Endothelial cell of umbilical vein (primary cell): ENCODE measurements around the gene SUN3. TPM values are rescaled to one million over a fixed set of nuclear protein-coding genes. Genes with fewer than 3 reads are reported as not detected.

ENCODE experiments used
- BruUV-seq: library from RNA; stranded (reverse); fragments of 400-500 nt; replicated peaks from 2 replicates; lab custom pipeline; 2021; lab: Mats Ljungman, UMichigan
- CTCF ChIA-PET: fragments of 300-600, 350-600 bp; sonication (Branson Sonifier 250); formaldehyde crosslinking; loops from one replicate; lab custom pipeline; 2021; ENCODE audit warnings: antibody characterized with exemption, inconsistent platforms; lab: Charles Lee
- POLR2A ChIA-PET: fragments of 300-600, 350-600 bp; sonication (Branson Sonifier 250); formaldehyde crosslinking; loops from one replicate; lab custom pipeline; 2021; ENCODE audit warnings: antibody characterized with exemption, inconsistent platforms; lab: Charles Lee
- DNase-seq: peaks from one replicate; pipeline ENCODE4 v3.0.0-alpha.2; 2011; ENCODE audit warnings: low read depth, low spot score
- FAIRE-seq: peaks from 2 replicates; lab custom pipeline; 2011; peaks lifted over from hg19 to GRCh38; lab: Jason Lieb, UNC
- H2AFZ ChIP-seq: 2 replicates; pipeline ENCODE4 v1.6.0; 2012; ENCODE audit warnings: low read depth, low read length, control low read depth, inconsistent platforms
- H3K27ac ChIP-seq: 2 replicates; pipeline ENCODE4 v1.5.1; 2011; ENCODE audit warnings: low read depth, mild to moderate bottlenecking, control low read depth, low read length, moderate library complexity; ENCODE audit not compliant: insufficient read depth
- H3K27me3 ChIP-seq, 2 experiments: 2 replicates each; pipeline versions ENCODE4 v1.6.0 to v1.6.1; 2011; ENCODE audit warnings: low read length in 2 of 2, mixed read lengths in 1 of 2; ENCODE audit not compliant: control insufficient read depth in 2 of 2, insufficient read depth in 2 of 2
- H3K36me3 ChIP-seq, 2 experiments: 2 replicates in 1 of 2; 3 replicates in 1 of 2; pipeline ENCODE4 v1.5.1; 2011; ENCODE audit warnings: low read length in 2 of 2, mild to moderate bottlenecking in 1 of 2, moderate library complexity in 1 of 2; ENCODE audit not compliant: control insufficient read depth in 2 of 2, insufficient read depth in 2 of 2; ENCODE audit errors: extremely low read depth in 1 of 2
- H3K4me1 ChIP-seq: 3 replicates; pipeline ENCODE4 v1.5.1; 2011; ENCODE audit warnings: mild to moderate bottlenecking, low read length; ENCODE audit not compliant: control insufficient read depth, insufficient read depth; ENCODE audit errors: extremely low read depth
- H3K4me2 ChIP-seq: 2 replicates; pipeline ENCODE4 v1.6.1; 2011; ENCODE audit warnings: low read length, control low read depth, mixed read lengths; ENCODE audit not compliant: insufficient read depth
- H3K4me3 ChIP-seq, 3 experiments: fragments of 200-600 bp in 1 of 3; sonication (generic), shearing (Covaris generic) in 1 of 3; replicated peaks in 1 of 3; 2 replicates each; pipeline ENCODE4 v1.5.1; 2011 to 2016; ENCODE audit warnings: control low read depth in 3 of 3, low read length in 3 of 3, mild to moderate bottlenecking in 2 of 3, inconsistent platforms in 1 of 3, low read depth in 1 of 3, moderate library complexity in 1 of 3; ENCODE audit not compliant: insufficient read depth in 1 of 3
- H3K79me2 ChIP-seq: 2 replicates; pipeline ENCODE4 v1.6.0; 2012; ENCODE audit warnings: low read length, inconsistent platforms; ENCODE audit not compliant: control insufficient read depth, insufficient read depth
- H3K9ac ChIP-seq: replicated peaks from 2 replicates; pipeline ENCODE3; 2011; ENCODE audit warnings: low read length, control low read depth; ENCODE audit not compliant: insufficient read depth; ENCODE audit errors: extremely low read depth
- H3K9me1 ChIP-seq: replicated peaks from 3 replicates; pipeline ENCODE4 v1.6.0; 2011; ENCODE audit warnings: mild to moderate bottlenecking, low read length; ENCODE audit not compliant: control insufficient read depth, insufficient read depth; ENCODE audit errors: extremely low read depth
- H3K9me3 ChIP-seq: replicated peaks from 2 replicates; pipeline ENCODE4 v1.5.1; 2012; ENCODE audit warnings: low read length, inconsistent platforms; ENCODE audit not compliant: control insufficient read depth, insufficient read depth
- H4K20me1 ChIP-seq: replicated peaks from 2 replicates; pipeline ENCODE3; 2011; ENCODE audit warnings: mild to moderate bottlenecking, low read length; ENCODE audit not compliant: control insufficient read depth, insufficient read depth; ENCODE audit errors: extremely low read depth
- CTCF ChIP-seq, 2 donors: IDR thresholded peaks; 1 replicate in 1 of 2; 2 replicates in 1 of 2; pipeline ENCODE4 v1.5.1; 2011; ENCODE audit warnings: low read length in 2 of 2, mild to moderate bottlenecking in 2 of 2, moderate library complexity in 2 of 2, control low read depth in 1 of 2, inconsistent platforms in 1 of 2, low read depth in 1 of 2; ENCODE audit not compliant: insufficient read depth in 1 of 2; ENCODE audit errors: extremely low read depth in 1 of 2
- EZH2 ChIP-seq: IDR thresholded peaks from 2 replicates; pipeline ENCODE4 v1.6.1; 2012; ENCODE audit warnings: borderline replicate concordance, low read depth, mild to moderate bottlenecking, moderate library complexity, low read length, inconsistent platforms; ENCODE audit not compliant: severe bottlenecking
- FOS ChIP-seq: IDR thresholded peaks from 2 replicates; pipeline ENCODE4 v1.6.1; 2011; ENCODE audit warnings: mild to moderate bottlenecking, low read length, moderate library complexity, borderline replicate concordance; ENCODE audit not compliant: insufficient read depth
- GATA2 ChIP-seq: IDR thresholded peaks from 2 replicates; pipeline ENCODE4 v1.7.0; 2011; ENCODE audit warnings: low read depth, mild to moderate bottlenecking, moderate library complexity, mixed read lengths, low read length; ENCODE audit not compliant: insufficient read length, insufficient read depth
- JUN ChIP-seq: IDR thresholded peaks from 2 replicates; pipeline ENCODE4 v1.6.1; 2011; ENCODE audit warnings: borderline replicate concordance, low read depth; ENCODE audit not compliant: insufficient read length, insufficient read depth
- MAX ChIP-seq: IDR thresholded peaks from 2 replicates; pipeline ENCODE4 v1.6.1; 2011; ENCODE audit not compliant: insufficient read depth, insufficient read length
- MYC ChIP-seq: IDR thresholded peaks from one replicate; pipeline ENCODE4 v1.6.1; 2011; ENCODE audit warnings: mild to moderate bottlenecking, low read depth, low read length
- POLR2A ChIP-seq: IDR thresholded peaks from 2 replicates; pipeline ENCODE4 v1.6.1; 2012; ENCODE audit warnings: low read depth, mild to moderate bottlenecking, control low read depth, low read length
- POLR2AphosphoS5 ChIP-seq: IDR thresholded peaks from 2 replicates; pipeline ENCODE4 v1.6.1; 2012; ENCODE audit warnings: low read depth, mild to moderate bottlenecking, control low read depth, low read length, moderate library complexity; ENCODE audit not compliant: insufficient read depth
- dilution Hi-C: fragments of 300-500 bp; cut with MboI; formaldehyde crosslinking; loops from one replicate; pipeline ENCODE4 v1.15.0; 2019; ENCODE audit warnings: low sequenced_read_pairs; ENCODE audit not compliant: extremely low pct_ligation_motif_present
- intact Hi-C: fragments of 100-400 bp; cut with micrococcal nuclease; formaldehyde crosslinking; loops from one replicate; pipeline ENCODE4 v1.10.0; 2022
- polyA plus RNA-seq, 4 experiments: library from polyadenylated mRNA; depleted of rRNA in 3 of 4; stranded (reverse) in 3 of 4; unstranded in 1 of 4; fragments of >200 nt; gene quantifications; 2 replicates each; pipeline versions ENCODE4 v1.2.1 to v1.2.3, GENCODE V29; 2011 to 2012; ENCODE audit warnings: missing spikeins in 1 of 4
- total RNA-seq: library from RNA; stranded (reverse); gene quantifications from 2 replicates; pipeline ENCODE4 v1.2.3, GENCODE V29; 2021

Gene SUN3
- total and polyA plus RNA-seq, 2 donors (not counting 3 experiments of a cell fraction or from before 2014, with no cell fraction given) = not detected

DNA sequence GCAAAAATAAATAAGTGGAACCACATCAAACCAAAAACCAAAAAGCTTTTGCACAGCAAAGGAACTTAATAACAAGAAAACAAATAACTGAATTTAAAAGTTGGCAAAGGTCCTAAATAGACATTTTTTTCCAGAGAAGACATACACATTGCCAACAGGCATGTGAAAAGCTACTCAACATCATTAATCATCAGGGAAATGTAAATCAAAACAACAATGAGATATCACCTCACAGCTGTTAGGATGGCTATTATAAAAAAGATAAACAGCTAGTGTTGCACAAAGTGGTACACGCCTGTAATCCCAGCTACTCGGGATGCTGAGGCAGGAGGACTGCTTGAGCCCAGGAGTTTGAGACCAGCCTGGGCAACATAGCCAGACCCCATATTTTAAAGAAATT is 2.2 kb upstream of the SUN3 start:
- intact Hi-C loops = no loop called here
- DNase-seq (no peak), FAIRE-seq (no peak)
- no peak overlapping the region for H3K4me3 ChIP-seq
- peaks cover 16 to 40% of the 10 kb centered on the region in 2 experiments for H3K27me3 ChIP-seq
- no TSS peak for BruUV-seq
- H3K9me3 ChIP-seq = no peaks in the 10 kb centered on the region
- H4K20me1 ChIP-seq = no peaks in the 10 kb centered on the region
- H3K9ac ChIP-seq = no peak overlapping the region
- no peak overlapping the region for H3K27ac ChIP-seq
- H3K4me2 ChIP-seq = no peak overlapping the region
- no peaks in the 10 kb centered on the region for H3K9me1 ChIP-seq
- H3K36me3 ChIP-seq = no peaks in the 10 kb centered on the region
- CTCF ChIA-PET = interaction anchor here (1.5 kb wide), 1 partner anchor 43 kb away, joined by 5 read pairs; no protein-coding TSS in a partner anchor
- no peaks in the 10 kb centered on the region for H3K79me2 ChIP-seq
- POLR2A ChIA-PET = no interaction called here
- TF ChIP-seq POLR2AphosphoS5 (no peak), EZH2 (no peak), MYC (no peak), POLR2A (no peak), JUN (no peak), FOS (no peak), MAX (no peak)
- peaks cover 6% of the 10 kb centered on the region for H3K4me1 ChIP-seq
- dilution Hi-C loops = no loop called here
- H2AFZ ChIP-seq = no peak overlapping the region

DNA sequence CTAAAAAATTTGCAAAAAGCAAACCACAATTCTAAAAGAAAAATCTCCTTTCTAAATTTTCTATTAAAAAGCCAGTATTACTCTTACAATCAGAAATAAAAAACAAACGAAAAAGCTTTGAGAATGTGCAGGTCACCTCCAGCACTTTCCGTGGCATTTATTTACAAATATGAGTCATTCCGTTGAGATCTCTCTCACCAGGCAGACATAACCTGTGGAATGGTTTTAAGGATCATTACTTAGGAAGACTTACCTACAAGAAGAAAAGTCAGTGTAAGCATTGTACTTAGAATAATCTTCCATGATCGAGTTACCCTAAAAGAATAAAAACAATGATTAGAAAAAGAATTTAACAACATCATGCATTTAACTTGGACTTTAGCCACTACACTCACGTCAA is 3.3 kb downstream of the SUN3 start:
- Histone ChIP-seq H3K4me2 (no peak overlapping the region), H3K27ac (no peak overlapping the region), H2AFZ (no peak overlapping the region), H3K27me3 (peaks cover 10 to 33% of the 10 kb centered on the region in 2 experiments), H3K79me2 (no peaks in the 10 kb centered on the region), H4K20me1 (no peaks in the 10 kb centered on the region), H3K9me1 (no peaks in the 10 kb centered on the region), H3K9ac (no peak overlapping the region), H3K9me3 (no peaks in the 10 kb centered on the region), H3K4me1 (no peaks in the 10 kb centered on the region), H3K4me3 (no peak overlapping the region), H3K36me3 (no peaks in the 10 kb centered on the region)
- intact Hi-C loops = no loop called here
- DNase-seq (no peak), FAIRE-seq (no peak)
- dilution Hi-C loops = no loop called here
- ChIA-PET POLR2A (no interaction called here), CTCF (interaction anchor here (0.6 to 1.2 kb wide), 3 partner anchors 25 to 59 kb away, joined by 3 read pairs; no protein-coding TSS in a partner anchor)
- no TSS peak for BruUV-seq
- TF ChIP-seq MAX (no peak), POLR2AphosphoS5 (no peak), JUN (no peak), MYC (no peak), CTCF (IDR thresholded peaks at IDR 0.05; ENCODE audit: extremely low read depth in 1 of 2, insufficient read depth in 1 of 2, low read depth in 1 of 2, low read length in 2 of 2) (no peak), EZH2 (no peak), GATA2 (no peak), FOS (no peak), POLR2A (no peak)
